Activated CD4-positive, alpha-beta T cell treated with anti-CD3 and anti-CD28 coated beads, Interleukin-2, amount 10 ng/mL, durations not matched to agents 24 days and 14 days (primary cell): ENCODE data around the gene TSKS. TPM values are rescaled to one million over a fixed set of nuclear protein-coding genes. Genes with fewer than 3 reads are reported as not detected.
"Not testable (repeated sequence)": the region's sequence is repeated elsewhere in the genome, so short reads cannot be mapped to it uniquely, and the experiment has no call there.

Source experiments
- DNase-seq: peaks from one replicate; pipeline ENCODE4 v3.0.0; 2022
- H3K27ac Mint-ChIP-seq: one replicate; pipeline ENCODE4 v1.8.0; 2022; ENCODE audit warnings: mild to moderate bottlenecking, mixed read lengths
- H3K27me3 Mint-ChIP-seq: one replicate; pipeline ENCODE4 v1.8.0; 2022; ENCODE audit warnings: mixed read lengths
- H3K36me3 Mint-ChIP-seq: one replicate; pipeline ENCODE4 v1.8.0; 2022; ENCODE audit warnings: low read depth, mild to moderate bottlenecking, mixed read lengths
- H3K4me1 Mint-ChIP-seq: one replicate; pipeline ENCODE4 v1.8.0; 2021; ENCODE audit warnings: mixed read lengths
- H3K4me3 Mint-ChIP-seq: one replicate; pipeline ENCODE4 v1.8.0; 2022; ENCODE audit warnings: mild to moderate bottlenecking, moderate library complexity, mixed read lengths
- H3K9me3 Mint-ChIP-seq: one replicate; pipeline ENCODE4 v1.8.0; 2021; ENCODE audit warnings: mixed read lengths
- intact Hi-C: fragments of 100-400 bp; cut with micrococcal nuclease; formaldehyde crosslinking; loops from one replicate; pipeline ENCODE4 v1.15.1; 2023
- total RNA-seq: library from RNA; stranded (reverse); gene quantifications from 2 replicates; pipeline ENCODE4 v1.2.3, GENCODE V29; 2022

Gene TSKS
- total RNA-seq, 1 donor from 2014 or later, result 1.6 TPM

GRCh38 chr19:49744946-49745381, 18.1 kb downstream of the TSKS start:
- intact Hi-C loops, result no loop called here
- Mint-ChIP-seq H3K9me3 (no peaks in the 10 kb centered on the region), H3K36me3 (peaks cover 2% of the 10 kb centered on the region), H3K27ac (no peak overlapping the region), H3K27me3 (no peaks in the 10 kb centered on the region), H3K4me3 (no peak overlapping the region), H3K4me1 (no peaks in the 10 kb centered on the region)
- no peak for DNase-seq

- no peaks in the 10 kb centered on the region for H3K36me3 Mint-ChIP-seq
Observed at GRCh38 chr19:49741210-49741844, 21.8 kb downstream of the TSKS start.

GRCh38 chr19:49739933-49740332, 23.2 kb downstream of the TSKS start:
- H3K9me3 Mint-ChIP-seq, result no peaks in the 10 kb centered on the region
- no peak for DNase-seq
- H3K4me3 Mint-ChIP-seq, result no peak overlapping the region
- H3K27me3 Mint-ChIP-seq, result no peaks in the 10 kb centered on the region
- no peak overlapping the region for H3K27ac Mint-ChIP-seq
- H3K36me3 Mint-ChIP-seq, result no peaks in the 10 kb centered on the region
- intact Hi-C loops, result no loop called here
- H3K4me1 Mint-ChIP-seq, result peaks cover 3% of the 10 kb centered on the region

More at GRCh38 chr19:49741210-49741844, 21.8 kb downstream of the TSKS start:
- H3K27ac Mint-ChIP-seq, result no peak overlapping the region
- H3K27me3 Mint-ChIP-seq, result no peaks in the 10 kb centered on the region
- no peak for DNase-seq
- H3K4me3 Mint-ChIP-seq, result no peak overlapping the region
- no peaks in the 10 kb centered on the region for H3K9me3 Mint-ChIP-seq
- intact Hi-C loops, result no loop called here
- H3K4me1 Mint-ChIP-seq, result peaks cover 3% of the 10 kb centered on the region

DNA sequence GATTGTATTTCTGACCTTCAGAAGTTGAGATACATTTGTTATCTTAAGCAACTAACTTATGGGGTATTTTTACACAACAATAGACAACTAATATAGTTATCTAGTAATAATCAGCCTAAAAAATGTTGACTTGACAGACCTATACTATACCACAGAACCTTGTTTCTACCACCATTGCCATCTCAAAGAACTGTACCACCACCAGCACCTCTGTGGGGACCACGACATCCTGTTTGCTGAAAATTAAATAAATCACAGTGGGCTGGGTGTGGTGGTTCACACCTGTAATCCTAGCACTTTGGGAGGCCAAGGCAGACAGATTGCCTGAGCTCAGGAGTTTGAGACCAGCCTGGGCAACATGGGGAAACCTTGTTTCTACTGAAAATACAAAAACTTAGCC, 24.0 kb downstream of the TSKS start:
- Mint-ChIP-seq H3K9me3 (no peaks in the 10 kb centered on the region), H3K4me1 (peaks cover 3% of the 10 kb centered on the region), H3K27me3 (no peaks in the 10 kb centered on the region), H3K27ac (no peak overlapping the region), H3K36me3 (no peaks in the 10 kb centered on the region), H3K4me3 (no peak overlapping the region)
- DNase-seq, result no peak
- intact Hi-C loops, result no loop called here

DNA sequence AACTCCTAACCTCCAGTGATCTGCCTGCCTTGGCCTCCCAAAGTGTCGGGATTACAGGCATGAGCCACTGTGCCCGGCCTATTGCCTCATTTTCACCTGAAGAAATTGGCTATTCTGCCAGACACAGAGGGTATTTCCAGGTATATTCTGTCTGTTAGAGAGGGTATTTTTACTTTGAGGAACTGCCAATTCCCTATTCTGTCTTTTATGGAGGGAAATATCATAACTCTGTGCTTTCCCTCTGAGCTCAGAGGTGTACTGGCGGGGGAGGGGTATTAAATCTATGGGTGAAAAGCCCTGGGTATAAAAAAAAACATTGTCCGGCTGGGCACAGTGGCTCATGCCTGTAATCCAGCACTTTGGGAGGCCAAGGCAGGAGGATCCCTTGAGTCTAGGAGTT, 24.8 kb downstream of the TSKS start:
- H3K9me3 Mint-ChIP-seq, result no peaks in the 10 kb centered on the region
- no peak overlapping the region for H3K27ac Mint-ChIP-seq
- intact Hi-C loops, result no loop called here
- no peaks in the 10 kb centered on the region for H3K36me3 Mint-ChIP-seq
- no peak for DNase-seq
- H3K27me3 Mint-ChIP-seq, result no peaks in the 10 kb centered on the region
- no peak overlapping the region for H3K4me3 Mint-ChIP-seq
- peaks cover 3% of the 10 kb centered on the region for H3K4me1 Mint-ChIP-seq

GRCh38 chr19:49730166-49730565, 32.9 kb downstream of the TSKS start:
- Mint-ChIP-seq H3K36me3 (no peaks in the 10 kb centered on the region), H3K4me1 (no peaks in the 10 kb centered on the region), H3K27ac (no peak overlapping the region), H3K4me3 (no peak overlapping the region), H3K9me3 (no peaks in the 10 kb centered on the region), H3K27me3 (no peaks in the 10 kb centered on the region)
- no peak for DNase-seq
- intact Hi-C loops, result no loop called here

DNA sequence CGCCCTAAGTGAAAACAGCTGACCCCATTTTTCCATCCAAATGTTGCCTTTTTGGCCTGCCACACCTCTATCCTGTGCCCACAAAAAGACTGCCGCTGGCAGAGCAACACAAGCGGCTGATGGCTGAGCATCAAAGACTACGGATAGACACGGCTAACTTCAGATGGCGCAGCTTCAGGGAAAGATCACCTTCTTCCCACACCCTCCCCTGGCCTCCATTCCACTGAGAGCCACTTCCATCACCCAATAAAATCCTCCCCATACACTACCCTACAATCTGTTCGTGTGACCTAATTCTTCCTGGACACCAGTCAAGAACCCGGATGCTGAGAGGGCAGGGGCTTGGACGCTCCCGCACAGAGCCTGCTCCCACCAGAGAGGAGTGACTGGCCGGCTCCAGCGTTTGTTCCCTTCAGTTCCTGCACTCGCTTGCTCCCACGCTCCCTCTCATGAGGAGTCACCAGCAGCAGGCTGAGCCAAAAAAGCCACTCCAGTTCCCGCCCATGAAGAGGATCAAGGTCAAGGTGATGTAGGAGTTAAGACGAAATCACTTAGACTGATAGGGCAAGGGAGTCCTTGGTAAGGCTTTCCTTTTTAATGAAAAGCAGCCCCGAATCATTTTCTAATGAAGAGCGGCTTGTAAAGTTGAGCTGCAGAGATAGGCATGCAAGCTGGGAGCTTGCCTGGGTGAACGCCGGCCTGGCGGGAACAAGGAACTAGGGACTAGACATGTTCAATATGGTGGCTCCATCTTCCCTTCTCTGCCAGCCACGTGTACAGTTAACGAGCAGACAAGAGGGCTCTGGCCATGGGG, 35.7 kb downstream of the TSKS start:
- Mint-ChIP-seq H3K36me3 (no peaks in the 10 kb centered on the region), H3K27me3 (no peaks in the 10 kb centered on the region), H3K4me1 (no peaks in the 10 kb centered on the region), H3K27ac (no peak overlapping the region), H3K4me3 (no peak overlapping the region), H3K9me3 (no peaks in the 10 kb centered on the region)
- intact Hi-C loops, result no loop called here
- DNase-seq, result no peak

DNA sequence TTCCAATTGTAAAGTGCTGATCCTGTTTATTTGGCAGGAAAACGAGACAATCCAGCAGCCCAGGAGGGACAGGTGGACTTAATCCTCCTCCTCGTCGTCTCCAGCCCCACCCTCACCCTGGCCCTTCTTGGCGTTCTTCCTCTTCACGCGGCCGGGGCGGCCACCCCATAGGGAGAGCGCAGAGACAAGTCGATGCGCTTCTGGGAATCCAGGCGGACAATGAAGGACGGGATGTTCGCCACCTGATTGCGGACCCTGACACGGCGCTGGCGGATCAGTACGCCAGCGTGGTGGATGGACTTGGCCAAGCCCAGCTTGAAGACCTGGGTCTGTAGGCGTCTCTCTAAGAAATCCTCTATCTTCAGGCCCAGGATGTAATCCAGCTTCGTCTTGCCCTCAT, 43.7 kb downstream of the TSKS start:
- DNase-seq, H3K4me1 Mint-ChIP-seq, H3K4me3 Mint-ChIP-seq: not testable (repeated sequence)

GRCh38 chr19:49718991-49719390, 44.1 kb downstream of the TSKS start:
- no peaks in the 10 kb centered on the region for H3K9me3 Mint-ChIP-seq
- H3K4me3 Mint-ChIP-seq, result no peak overlapping the region
- peaks cover 8% of the 10 kb centered on the region for H3K4me1 Mint-ChIP-seq
- no peaks in the 10 kb centered on the region for H3K27me3 Mint-ChIP-seq
- H3K36me3 Mint-ChIP-seq, result no peaks in the 10 kb centered on the region
- no peak for DNase-seq
- intact Hi-C loops, result no loop called here
- H3K27ac Mint-ChIP-seq, result no peak overlapping the region

More for the DNA sequence above, 43.7 kb downstream of the TSKS start:
- H3K36me3 Mint-ChIP-seq, H3K27ac Mint-ChIP-seq, intact Hi-C loops, H3K9me3 Mint-ChIP-seq, H3K27me3 Mint-ChIP-seq: not testable (repeated sequence)

DNA sequence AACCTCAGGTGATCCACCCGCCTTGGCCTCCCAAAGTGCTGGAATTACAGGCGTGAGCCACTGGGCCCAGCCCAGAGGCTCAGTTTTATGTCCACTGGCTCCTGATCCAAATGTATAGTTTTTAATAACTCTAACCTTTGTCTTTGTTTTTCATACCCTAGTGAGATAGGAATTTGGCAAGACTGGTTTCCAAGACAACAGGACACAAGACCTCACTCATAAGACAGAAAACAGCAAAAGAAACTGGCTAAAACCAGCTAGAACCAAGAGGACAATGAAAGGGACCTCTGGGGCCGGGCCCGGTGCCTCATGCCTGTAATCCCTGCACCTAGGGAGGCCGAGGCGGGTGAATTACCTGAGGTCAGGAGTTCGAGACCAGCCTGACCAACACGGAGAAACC, 44.6 kb downstream of the TSKS start:
- no peaks in the 10 kb centered on the region for H3K36me3 Mint-ChIP-seq
- peaks cover 8% of the 10 kb centered on the region for H3K4me1 Mint-ChIP-seq
- H3K27ac Mint-ChIP-seq, result no peak overlapping the region
- intact Hi-C loops, result no loop called here
- DNase-seq, result no peak
- H3K9me3 Mint-ChIP-seq, result no peaks in the 10 kb centered on the region
- no peaks in the 10 kb centered on the region for H3K27me3 Mint-ChIP-seq
- H3K4me3 Mint-ChIP-seq, result peak overlapping the region; percentile 35

DNA sequence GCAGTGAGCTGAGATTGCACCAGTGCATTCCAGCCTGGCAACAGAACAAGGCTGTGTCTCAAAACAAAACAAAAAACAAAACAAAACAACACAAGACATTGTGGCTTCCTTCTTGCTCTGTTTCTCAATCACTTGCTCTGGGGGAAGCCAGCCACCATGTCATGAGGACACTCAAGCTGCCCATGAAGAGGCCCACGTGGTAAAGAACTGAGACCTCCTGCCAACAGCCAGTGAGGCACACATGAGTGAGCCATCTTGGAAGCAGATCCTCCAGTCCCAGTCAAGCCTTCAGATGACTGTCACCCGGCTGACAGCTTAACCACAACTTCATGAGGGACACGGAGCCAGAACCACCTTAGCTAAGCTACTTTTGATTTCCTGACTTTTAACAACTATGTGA, 47.0 kb downstream of the TSKS start:
- no peak overlapping the region for H3K4me3 Mint-ChIP-seq
- DNase-seq, result no peak
- peak overlapping the region; percentile 29 for H3K27ac Mint-ChIP-seq
- peaks cover 12% of the 10 kb centered on the region for H3K4me1 Mint-ChIP-seq
- H3K27me3 Mint-ChIP-seq, result no peaks in the 10 kb centered on the region
- H3K36me3 Mint-ChIP-seq, result no peaks in the 10 kb centered on the region
- H3K9me3 Mint-ChIP-seq, result no peaks in the 10 kb centered on the region
- intact Hi-C loops, result loop anchor here (2.0 kb wide), 1 partner anchor 15 kb away; no protein-coding TSS in a partner anchor

- Mint-ChIP-seq H3K27me3 (no peaks in the 10 kb centered on the region), H3K36me3 (no peaks in the 10 kb centered on the region), H3K27ac (no peak overlapping the region), H3K4me3 (no peak overlapping the region), H3K4me1 (peaks cover 12% of the 10 kb centered on the region), H3K9me3 (no peaks in the 10 kb centered on the region)
- intact Hi-C loops, result no loop called here
- DNase-seq, result no peak
Observed at GRCh38 chr19:49713236-49713845, 49.8 kb downstream of the TSKS start.

DNA sequence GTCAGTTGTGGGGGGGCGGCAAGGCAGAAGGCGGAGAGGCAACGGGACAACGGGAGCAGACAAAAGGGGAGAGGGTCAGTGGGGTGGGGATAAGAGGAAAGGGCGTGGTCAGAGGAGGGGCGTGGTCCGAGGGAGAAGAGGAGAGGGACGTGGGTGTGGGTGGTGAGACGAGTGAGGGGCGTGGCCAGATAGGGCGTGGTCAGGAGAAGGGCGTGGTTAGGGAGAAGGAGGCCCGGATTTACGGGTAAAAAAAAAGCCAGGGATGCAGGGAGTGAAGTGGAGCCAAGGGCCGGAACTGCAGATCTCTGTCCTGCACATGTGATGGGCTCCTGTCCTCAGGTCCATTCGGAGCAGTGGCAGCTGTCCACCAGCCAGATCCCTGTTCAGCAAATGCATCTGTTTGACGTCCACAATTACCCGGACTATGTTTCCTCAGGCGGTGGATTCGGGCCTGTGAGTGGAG, 50.7 kb downstream of the TSKS start:
- H3K27ac Mint-ChIP-seq, result no peak overlapping the region
- H3K27me3 Mint-ChIP-seq, result no peaks in the 10 kb centered on the region
- no peaks in the 10 kb centered on the region for H3K36me3 Mint-ChIP-seq
- peaks cover 8% of the 10 kb centered on the region for H3K4me1 Mint-ChIP-seq
- no peak for DNase-seq
- intact Hi-C loops, result no loop called here
- no peaks in the 10 kb centered on the region for H3K9me3 Mint-ChIP-seq
- H3K4me3 Mint-ChIP-seq, result no peak overlapping the region

GRCh38 chr19:49710372-49710951, 52.6 kb downstream of the TSKS start:
- Mint-ChIP-seq H3K9me3 (no peaks in the 10 kb centered on the region), H3K4me3 (no peak overlapping the region), H3K27me3 (no peaks in the 10 kb centered on the region), H3K27ac (no peak overlapping the region), H3K36me3 (no peaks in the 10 kb centered on the region), H3K4me1 (peaks cover 4% of the 10 kb centered on the region)
- no peak for DNase-seq
- intact Hi-C loops, result no loop called here
